Sigmoid colon (tissue), 4 donors: ENCODE data around the gene CDK15.

Experiments used
- CTCF ChIP-seq, 4 experiments: fragments of 450-650 bp in 3 of 4; fragments of 200-600 bp in 1 of 4; IDR thresholded peaks; one replicate each; pipeline ENCODE4 v1.5.1; 2016 to 2019; ENCODE audit warnings: antibody characterized with exemption in 4 of 4, mild to moderate bottlenecking in 3 of 4, moderate library complexity in 2 of 4
- EP300 ChIP-seq, 4 donors: sonication (generic); formaldehyde crosslinking; IDR thresholded peaks; one replicate each; pipeline ENCODE4 v1.6.1; 2017; ENCODE audit warnings: antibody characterized with exemption in 4 of 4
- POLR2A ChIP-seq, 2 donors: fragments of 450-650 bp; IDR thresholded peaks; one replicate each; pipeline ENCODE4 v1.6.1; 2016; ENCODE audit warnings: antibody characterized with exemption in 2 of 2, mild to moderate bottlenecking in 2 of 2, moderate library complexity in 2 of 2

- TF ChIP-seq POLR2A (IDR thresholded peaks at IDR 0.05) = no peak
- TF ChIP-seq CTCF (IDR thresholded peaks at IDR 0.05) = no peak
- no peak for TF ChIP-seq EP300 (IDR thresholded peaks at IDR 0.05)
Observed at GRCh38 chr2:201859949-201860348, 53.6 kb downstream of the CDK15 start.
